ENCODE measurements around the gene ZDHHC15. TPM values are rescaled to one million over a fixed set of nuclear protein-coding genes. Genes with fewer than 3 reads are reported as not detected.
"Not testable (repeated sequence)": the region's sequence is repeated elsewhere in the genome, so short reads cannot be mapped to it uniquely, and the experiment has no call there.

ZDHHC15 gene
- total RNA-seq, 4 donors from 2014 or later: 0.27 to 0.48 TPM; not detected in 2

GRCh38 chrX:75335127-75335458 lies 187.7 kb downstream of the ZDHHC15 start:
- no peak for DNase-seq
- intact Hi-C loops (cut with DNase I; ENCODE audit: low total_unique reads): no loop called here

GRCh38 chrX:75334407-75335126 lies 188.3 kb downstream of the ZDHHC15 start:
- H3K4me3 ChIP-seq; H3K36me3 ChIP-seq; intact Hi-C loops (cut with DNase I; ENCODE audit: low total_unique reads); DNase-seq; H3K4me1 ChIP-seq; H3K9me3 ChIP-seq; in situ Hi-C loops (cut with MboI; ENCODE audit: low pct_ligation_motif_present in 1 of 4, low pct_unique_long_range_greater_than_20kb in 1 of 4, low sequenced_read_pairs in 3 of 4); H3K27ac ChIP-seq; H3K27me3 ChIP-seq: not testable (repeated sequence)
- WGBS, 2 donors (ENCODE audit: low coverage in 1 of 2): 92% methylated on average over 41 of the region's 41 CpGs; no CpG with 5 or more reads in 1 of the 2 donors

More at GRCh38 chrX:75335127-75335458, 187.7 kb downstream of the ZDHHC15 start:
- TF ChIP-seq EP300 (IDR thresholded peaks at IDR 0.05; ENCODE audit: low read depth): no peak
- no peak for TF ChIP-seq POLR2AphosphoS5 (IDR thresholded peaks at IDR 0.05)
- no peak for TF ChIP-seq POLR2A (IDR thresholded peaks at IDR 0.05)
- no peaks in the 10 kb centered on the region for H3K36me3 ChIP-seq
- no peaks in the 10 kb centered on the region for H3K4me1 ChIP-seq
- no peak overlapping the region for H3K4me3 ChIP-seq
- whole genome bisulfite sequencing, 2 donors (ENCODE audit: low coverage in 1 of 2): 97% methylated on average over 14 of the region's 19 CpGs; no CpG with 5 or more reads in 1 of the 2 donors
- no peaks in the 10 kb centered on the region for H3K27me3 ChIP-seq
- no peaks in the 10 kb centered on the region for H3K9me3 ChIP-seq
- in situ Hi-C loops (cut with MboI; ENCODE audit: low pct_ligation_motif_present in 1 of 4, low pct_unique_long_range_greater_than_20kb in 1 of 4, low sequenced_read_pairs in 3 of 4): no loop called here
- no peak overlapping the region for H3K27ac ChIP-seq

GRCh38 chrX:75327607-75328006 lies 195.2 kb downstream of the ZDHHC15 start:
- TF ChIP-seq CTCF (IDR thresholded peaks at IDR 0.05) (no peak), EP300 (IDR thresholded peaks at IDR 0.05; ENCODE audit: low read depth) (no peak), POLR2A (IDR thresholded peaks at IDR 0.05) (no peak), POLR2AphosphoS5 (IDR thresholded peaks at IDR 0.05) (no peak)
- Histone ChIP-seq H3K4me1 (no peaks in the 10 kb centered on the region), H3K27me3 (no peaks in the 10 kb centered on the region), H3K4me3 (no peak overlapping the region), H3K27ac (no peak overlapping the region), H3K9me3 (no peaks in the 10 kb centered on the region), H3K36me3 (no peaks in the 10 kb centered on the region)
- in situ Hi-C loops (cut with MboI; ENCODE audit: low pct_ligation_motif_present in 1 of 4, low pct_unique_long_range_greater_than_20kb in 1 of 4, low sequenced_read_pairs in 3 of 4) (no loop called here), intact Hi-C loops (cut with DNase I; ENCODE audit: low total_unique reads) (no loop called here)
- DNase-seq: no peak
- WGBS, 2 donors (ENCODE audit: low coverage in 1 of 2): 89% methylated on average over 16 of the region's 16 CpGs; no CpG with 5 or more reads in 1 of the 2 donors

Other genes starting within 250 kb of the ZDHHC15 start
- 10 to 100 TPM; 14.2 to 43.4 (median 17.5) TPM for gene UPRT, start 249.0 kb downstream of the ZDHHC15 start, total RNA-seq